Uterus (tissue), 4 donors: ENCODE measurements around the gene LCE5A. TPM values are rescaled to one million over a fixed set of nuclear protein-coding genes. Genes with fewer than 3 reads are reported as not detected.
"Not testable (repeated sequence)": the region's sequence is repeated elsewhere in the genome, so short reads cannot be mapped to it uniquely, and the experiment has no call there.

Source experiments
- DNase-seq, 2 donors: peaks; one replicate each; pipeline ENCODE4 v3.0.0-alpha.2; 2019 to 2020
- H3K27ac ChIP-seq, 2 donors: fragments of 200-600 bp; sonication (generic); 1 replicate in 1 of 2; 2 replicates in 1 of 2; pipeline ENCODE4 v1.5.1; 2016 to 2018
- H3K27me3 ChIP-seq, 2 donors: fragments of 200-600 bp; sonication (generic); one replicate each; pipeline ENCODE4 v1.5.1; 2018 to 2019; ENCODE audit warnings: control low read depth in 1 of 2
- H3K36me3 ChIP-seq, 2 donors: fragments of 200-600 bp; sonication (generic); one replicate each; pipeline ENCODE4 v1.5.1; 2019; ENCODE audit warnings: control low read depth in 1 of 2
- H3K4me1 ChIP-seq, 2 donors: fragments of 200-600 bp; sonication (generic); one replicate each; pipeline ENCODE4 v1.5.1; 2018 to 2019; ENCODE audit warnings: control low read depth in 1 of 2
- H3K4me3 ChIP-seq, 2 donors: fragments of 200-600 bp; sonication (generic); 1 replicate in 1 of 2; 2 replicates in 1 of 2; pipeline ENCODE4 v1.5.1; 2018 to 2019; ENCODE audit warnings: mild to moderate bottlenecking in 1 of 2
- H3K9me3 ChIP-seq, 2 donors: fragments of 200-600 bp; sonication (generic); one replicate each; pipeline ENCODE4 v1.5.1; 2019; ENCODE audit warnings: control low read depth in 1 of 2
- POLR2A ChIP-seq, 2 donors: fragments of 450-650 bp; IDR thresholded peaks; one replicate each; pipeline ENCODE4 v1.6.1; 2016; ENCODE audit warnings: antibody characterized with exemption in 2 of 2, mild to moderate bottlenecking in 1 of 2, moderate library complexity in 1 of 2
- intact Hi-C: fragments of 100-400 bp; cut with DNase I; formaldehyde crosslinking; loops from one replicate; pipeline ENCODE4 v1.15.1; 2023; ENCODE audit warnings: low total_unique reads
- total RNA-seq, 4 donors: library from RNA; depleted of rRNA in 3 of 4; stranded (reverse); fragments of >200 nt in 3 of 4; gene quantifications; one replicate each; pipeline versions ENCODE4 v1.1.0 to v1.2.4, GENCODE V29; 2014 to 2023
- TF ChIP-seq, protein P1 (sequence below), 4 experiments: fragments of 200-600 bp in 2 of 4; fragments of 450-650 bp in 2 of 4; sonication (generic) in 2 of 4; IDR thresholded peaks; one replicate each; pipeline ENCODE4 v1.5.1; 2016 to 2019; ENCODE audit warnings: antibody characterized with exemption in 4 of 4, mild to moderate bottlenecking in 2 of 4, moderate library complexity in 1 of 4
- donor health status: DM: yes; HTN: yes; CAD: no.

Gene LCE5A
- total RNA-seq, 4 donors from 2014 or later: not detected

DNA sequence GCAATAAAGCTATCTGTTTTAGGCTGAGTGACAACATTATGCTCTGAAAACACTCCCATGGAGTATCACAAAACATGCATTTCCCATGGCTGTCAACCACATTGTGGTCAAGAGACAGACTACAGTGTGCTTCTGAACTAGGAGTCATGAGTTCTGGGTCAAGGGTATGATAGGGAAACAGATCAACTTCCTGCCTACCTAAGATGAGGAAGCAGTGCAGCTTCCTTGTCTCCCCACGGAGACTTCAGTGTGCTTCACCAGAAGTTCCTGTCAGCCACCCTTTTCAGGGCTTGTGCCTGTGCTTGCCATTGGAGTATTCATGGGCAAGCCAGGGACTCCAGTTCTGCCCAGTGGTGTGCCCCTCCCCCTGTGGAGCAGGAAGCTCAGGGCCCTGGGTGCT is 36.1 kb downstream of the LCE5A start:
- DNase-seq: no peak
- Histone ChIP-seq H3K36me3 (no peaks in the 10 kb centered on the region), H3K4me1 (no peaks in the 10 kb centered on the region), H3K27me3 (no peaks in the 10 kb centered on the region), H3K27ac (no peak overlapping the region), H3K9me3 (no peaks in the 10 kb centered on the region), H3K4me3 (no peak overlapping the region)
- intact Hi-C loops: no loop called here
- TF ChIP-seq, protein P1, sequence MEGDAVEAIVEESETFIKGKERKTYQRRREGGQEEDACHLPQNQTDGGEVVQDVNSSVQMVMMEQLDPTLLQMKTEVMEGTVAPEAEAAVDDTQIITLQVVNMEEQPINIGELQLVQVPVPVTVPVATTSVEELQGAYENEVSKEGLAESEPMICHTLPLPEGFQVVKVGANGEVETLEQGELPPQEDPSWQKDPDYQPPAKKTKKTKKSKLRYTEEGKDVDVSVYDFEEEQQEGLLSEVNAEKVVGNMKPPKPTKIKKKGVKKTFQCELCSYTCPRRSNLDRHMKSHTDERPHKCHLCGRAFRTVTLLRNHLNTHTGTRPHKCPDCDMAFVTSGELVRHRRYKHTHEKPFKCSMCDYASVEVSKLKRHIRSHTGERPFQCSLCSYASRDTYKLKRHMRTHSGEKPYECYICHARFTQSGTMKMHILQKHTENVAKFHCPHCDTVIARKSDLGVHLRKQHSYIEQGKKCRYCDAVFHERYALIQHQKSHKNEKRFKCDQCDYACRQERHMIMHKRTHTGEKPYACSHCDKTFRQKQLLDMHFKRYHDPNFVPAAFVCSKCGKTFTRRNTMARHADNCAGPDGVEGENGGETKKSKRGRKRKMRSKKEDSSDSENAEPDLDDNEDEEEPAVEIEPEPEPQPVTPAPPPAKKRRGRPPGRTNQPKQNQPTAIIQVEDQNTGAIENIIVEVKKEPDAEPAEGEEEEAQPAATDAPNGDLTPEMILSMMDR (IDR thresholded peaks at IDR 0.05): no peak
- no peak for TF ChIP-seq POLR2A (IDR thresholded peaks at IDR 0.05)

DNA sequence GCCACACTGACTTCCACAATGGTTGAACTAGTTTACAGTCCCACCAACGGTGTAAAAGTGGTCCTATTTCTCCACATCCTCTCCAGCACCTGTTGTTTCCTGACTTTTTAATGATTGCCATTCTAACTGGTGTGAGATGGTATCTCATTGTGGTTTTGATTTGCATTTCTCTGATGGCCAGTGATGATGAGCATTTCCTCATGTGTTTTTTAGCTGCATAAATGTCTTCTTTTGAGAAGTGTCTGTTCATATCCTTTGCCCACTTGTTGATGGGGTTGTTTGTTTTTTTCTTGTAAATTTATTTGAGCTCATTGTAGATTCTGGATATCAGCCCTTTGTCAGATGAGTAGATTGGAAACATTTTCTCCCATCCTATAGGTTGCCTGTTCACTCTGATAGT is 37.8 kb downstream of the LCE5A start:
- DNase-seq, H3K27me3 ChIP-seq, intact Hi-C loops, H3K4me3 ChIP-seq, H3K27ac ChIP-seq, H3K4me1 ChIP-seq, H3K36me3 ChIP-seq, H3K9me3 ChIP-seq: not testable (repeated sequence)

Other genes starting within 250 kb of the LCE5A start
- under 1 TPM in 2 of 4 donors, not detected in 2; 0.12 to 0.28 TPM for gene FLG, start 185.6 kb upstream of the LCE5A start, total RNA-seq
- gene FLG2, start 150.8 kb upstream of the LCE5A start, total RNA-seq: not detected
- gene CRNN, start 96.5 kb upstream of the LCE5A start, total RNA-seq: under 1 TPM in 1 of 4 donors, not detected in 3; 0.28 TPM
- not detected for gene CRCT1, start 3.7 kb downstream of the LCE5A start, total RNA-seq
- gene LCE3E, start 56.0 kb downstream of the LCE5A start, total RNA-seq: not detected
- gene LCE3D, start 69.7 kb downstream of the LCE5A start, total RNA-seq: not detected
- gene LCE3C, start 89.4 kb downstream of the LCE5A start, total RNA-seq: not detected
- gene LCE3B, start 103.0 kb downstream of the LCE5A start, total RNA-seq: not detected
- gene LCE3A, start 112.3 kb downstream of the LCE5A start, total RNA-seq: not detected
- gene LCE2D, start 152.6 kb downstream of the LCE5A start, total RNA-seq: not detected
- not detected for gene LCE2C, start 164.5 kb downstream of the LCE5A start, total RNA-seq
- not detected for gene LCE2B, start 175.3 kb downstream of the LCE5A start, total RNA-seq
- gene LCE2A, start 187.5 kb downstream of the LCE5A start, total RNA-seq: not detected
- gene LCE4A, start 197.4 kb downstream of the LCE5A start, total RNA-seq: not detected
- not detected for gene KPRP, start 247.2 kb downstream of the LCE5A start, total RNA-seq